22Rv1 (cell line): ENCODE results near the gene C3orf38.

Experiments used
- CTCF ChIP-seq: fragments of 450-650 bp; IDR thresholded peaks from 2 replicates; pipeline ENCODE4 v1.5.1; 2017; ENCODE audit warnings: mild to moderate bottlenecking
- ZFX ChIP-seq: fragments of 450-650 bp; IDR thresholded peaks from 2 replicates; pipeline ENCODE4 v1.6.1; 2017; ENCODE audit warnings: antibody characterized with exemption, borderline replicate concordance

- TF ChIP-seq CTCF, result no peak
- no peak for TF ChIP-seq ZFX
Observed at GRCh38 chr3:88150806-88151205, 1.0 kb downstream of the C3orf38 start.
